GM12891 (cell line): ENCODE results near the gene SEC24D.

Experiments
- DNase-seq: peaks from one replicate; pipeline ENCODE4 v3.0.0; 2011; ENCODE audit warnings: low spot score; ENCODE audit not compliant: insufficient read length
- FAIRE-seq: peaks from 2 replicates; lab custom pipeline; 2011; peaks lifted over from hg19 to GRCh38; lab: Jason Lieb, UNC
- PAX5 ChIP-seq: IDR thresholded peaks from 2 replicates; pipeline ENCODE4 v1.6.1; 2011; ENCODE audit warnings: low read length, moderate library complexity, mild to moderate bottlenecking; ENCODE audit not compliant: insufficient read depth, severe bottlenecking
- POLR2A ChIP-seq: IDR thresholded peaks from 2 replicates; pipeline ENCODE4 v1.6.1; 2011; ENCODE audit warnings: low read depth, low read length, control low read depth
- POLR2AphosphoS5 ChIP-seq: IDR thresholded peaks from 2 replicates; pipeline ENCODE4 v1.6.1; 2011; ENCODE audit warnings: low read depth, low read length, control low read depth
- POU2F2 ChIP-seq: IDR thresholded peaks from 2 replicates; pipeline ENCODE4 v1.6.1; 2011; ENCODE audit warnings: low read depth, mild to moderate bottlenecking, control low read depth, low read length, moderate library complexity
- SPI1 ChIP-seq: IDR thresholded peaks from 2 replicates; pipeline ENCODE4 v1.6.1; 2011; ENCODE audit warnings: low read depth, low read length, control low read depth
- TAF1 ChIP-seq: IDR thresholded peaks from 2 replicates; pipeline ENCODE4 v1.6.1; 2011; ENCODE audit warnings: low read depth, low read length, control low read depth

The SEC24D gene

GRCh38 chr4:118761397-118762016 is 74.4 kb downstream of the SEC24D start:
- DNase-seq (no peak), FAIRE-seq (no peak)
- TF ChIP-seq POLR2A (no peak), POLR2AphosphoS5 (no peak), SPI1 (no peak), TAF1 (no peak), POU2F2 (no peak), PAX5 (no peak)

GRCh38 chr4:118760493-118760892 is 75.4 kb downstream of the SEC24D start:
- DNase-seq (no peak), FAIRE-seq (peak; percentile 85)
- TF ChIP-seq SPI1 (0 out of 2 replicates have a peak, but pooled peaks have one; percentile 5), POLR2A (no peak), TAF1 (no peak)

GRCh38 chr4:118760092-118760491 is 75.8 kb downstream of the SEC24D start:
- FAIRE-seq (no peak), DNase-seq (no peak)
- TF ChIP-seq POLR2A (no peak), TAF1 (no peak), POLR2AphosphoS5 (no peak), SPI1 (no peak), POU2F2 (no peak), PAX5 (no peak)

- FAIRE-seq, result peak; percentile 26
- no peak for DNase-seq
- TF ChIP-seq POLR2AphosphoS5, result no peak
- no peak for TF ChIP-seq TAF1
- no peak for TF ChIP-seq POLR2A
- TF ChIP-seq PAX5, result no peak
- no peak for TF ChIP-seq SPI1
- no peak for TF ChIP-seq POU2F2
Observed at GRCh38 chr4:118759481-118759880, 76.4 kb downstream of the SEC24D start.

GRCh38 chr4:118758293-118758692 is 77.6 kb downstream of the SEC24D start:
- no peak for FAIRE-seq
- DNase-seq, result no peak
- no peak for TF ChIP-seq SPI1
- TF ChIP-seq POU2F2, result no peak
- TF ChIP-seq PAX5, result no peak
- TF ChIP-seq POLR2A, result no peak
- no peak for TF ChIP-seq POLR2AphosphoS5
- TF ChIP-seq TAF1, result no peak

- no peak for TF ChIP-seq PAX5
- TF ChIP-seq TAF1, result no peak
- no peak for TF ChIP-seq POLR2A
- no peak for TF ChIP-seq SPI1
- no peak for TF ChIP-seq POU2F2
- TF ChIP-seq POLR2AphosphoS5, result no peak
- no peak for DNase-seq
- FAIRE-seq, result no peak
Observed at GRCh38 chr4:118757761-118758251, 78.1 kb downstream of the SEC24D start.

GRCh38 chr4:118756958-118757357 is 79.0 kb downstream of the SEC24D start:
- no peak for FAIRE-seq

GRCh38 chr4:118756429-118756828 is 79.5 kb downstream of the SEC24D start:
- FAIRE-seq (no peak), DNase-seq (no peak)
- TF ChIP-seq POLR2AphosphoS5, result no peak
- no peak for TF ChIP-seq POU2F2
- no peak for TF ChIP-seq PAX5

More at GRCh38 chr4:118756958-118757357, 79.0 kb downstream of the SEC24D start:
- no peak for TF ChIP-seq PAX5
- no peak for TF ChIP-seq TAF1
- no peak for TF ChIP-seq POLR2A
- no peak for TF ChIP-seq SPI1
- TF ChIP-seq POLR2AphosphoS5, result no peak
- no peak for TF ChIP-seq POU2F2
- DNase-seq, result no peak

- FAIRE-seq, result no peak
- no peak for TF ChIP-seq SPI1
- no peak for TF ChIP-seq TAF1
- TF ChIP-seq POLR2A, result no peak
- TF ChIP-seq POLR2AphosphoS5, result no peak
- no peak for TF ChIP-seq POU2F2
- TF ChIP-seq PAX5, result no peak
- DNase-seq, result no peak
Observed at GRCh38 chr4:118755438-118756226, 80.3 kb downstream of the SEC24D start.

GRCh38 chr4:118754890-118755289 is 81.0 kb downstream of the SEC24D start:
- DNase-seq (no peak), FAIRE-seq (no peak)
- no peak for TF ChIP-seq POLR2A
- no peak for TF ChIP-seq SPI1
- TF ChIP-seq POU2F2, result no peak
- no peak for TF ChIP-seq TAF1
- TF ChIP-seq PAX5, result no peak
- no peak for TF ChIP-seq POLR2AphosphoS5
